IMR-90 (cell line): ENCODE data around the gene OST4. TPM values are rescaled to one million over a fixed set of nuclear protein-coding genes. Genes with fewer than 3 reads are reported as not detected.
A peak's percentile ranks its signal among the peaks of the same experiment; 100 is the strongest.

Source experiments
- ATAC-seq: fragments of 200-7000 bp; cut with Tn5 transposase; 2 replicates; pipeline ENCODE4 v1.9.1; 2020; ENCODE audit warnings: low read depth, mild to moderate bottlenecking, moderate library complexity
- BruUV-seq: library from RNA; stranded (reverse); fragments of 400-500 nt; replicated peaks from 2 replicates; lab custom pipeline; 2021; lab: Mats Ljungman, UMichigan
- CTCF ChIA-PET: fragments of 300-600 bp; formaldehyde crosslinking; extraction: SDS; loops from one replicate; lab custom pipeline; 2021; ENCODE audit warnings: antibody characterized with exemption; lab: Yijun Ruan, JAX
- POLR2A ChIA-PET: fragments of 300-600 bp; sonication (Branson Sonifier 250); formaldehyde crosslinking; loops from one replicate; lab custom pipeline; 2022; ENCODE audit warnings: antibody characterized with exemption; ENCODE audit not compliant: unreplicated experiment; lab: Charles Lee
- DNase-seq: peaks from one replicate; pipeline ENCODE4 v3.0.0; 2013
- H2AFZ ChIP-seq: replicated peaks from 2 replicates; pipeline ENCODE3; 2013; ENCODE audit warnings: low read length, mild to moderate bottlenecking; ENCODE audit not compliant: poor library complexity
- H2AK5ac ChIP-seq: 2 replicates; pipeline ENCODE4 v1.6.1; 2013; ENCODE audit warnings: low read depth, low read length, inconsistent platforms
- H2AK9ac ChIP-seq: replicated peaks from 2 replicates; pipeline ENCODE3; 2013; ENCODE audit warnings: mild to moderate bottlenecking, low read depth, low read length, moderate library complexity; ENCODE audit not compliant: poor library complexity
- H2BK120ac ChIP-seq: 2 replicates; pipeline ENCODE4 v1.6.1; 2013; ENCODE audit warnings: low read depth, low read length, inconsistent platforms
- H2BK15ac ChIP-seq: 3 replicates; pipeline ENCODE4 v1.6.1; 2013; ENCODE audit warnings: low read depth, low read length, inconsistent platforms
- H2BK20ac ChIP-seq: 2 replicates; pipeline ENCODE4 v1.6.1; 2013; ENCODE audit warnings: low read depth, mild to moderate bottlenecking, inconsistent platforms, low read length, moderate library complexity
- H2BK5ac ChIP-seq: 2 replicates; pipeline ENCODE4 v1.6.1; 2013; ENCODE audit warnings: mild to moderate bottlenecking, low read depth, low read length, inconsistent platforms; ENCODE audit not compliant: poor library complexity, severe bottlenecking
- H3K14ac ChIP-seq: replicated peaks from 2 replicates; pipeline ENCODE4 v1.6.1; 2013; ENCODE audit warnings: low read depth, low read length, inconsistent platforms
- H3K18ac ChIP-seq: 2 replicates; pipeline ENCODE4 v1.6.1; 2013; ENCODE audit warnings: low read depth, low read length, control low read depth
- H3K23ac ChIP-seq: 2 replicates; pipeline ENCODE4 v1.6.1; 2013; ENCODE audit warnings: low read depth, low read length, inconsistent platforms
- H3K27ac ChIP-seq: 2 replicates; pipeline ENCODE4 v1.5.1; 2013; ENCODE audit warnings: mild to moderate bottlenecking, control low read depth, low read length; ENCODE audit not compliant: insufficient read depth
- H3K27me3 ChIP-seq: 2 replicates; pipeline ENCODE4 v1.6.1; 2013; ENCODE audit warnings: low read length; ENCODE audit not compliant: control insufficient read depth, insufficient read depth
- H3K36me3 ChIP-seq: 2 replicates; pipeline ENCODE4 v1.6.1; 2013; ENCODE audit warnings: low read length, mixed read lengths; ENCODE audit not compliant: control insufficient read depth, insufficient read depth
- H3K4ac ChIP-seq: 2 replicates; pipeline ENCODE4 v1.6.1; 2013; ENCODE audit warnings: low read depth, low read length, inconsistent platforms
- H3K4me1 ChIP-seq: 2 replicates; pipeline ENCODE4 v1.6.1; 2013; ENCODE audit warnings: low read length, mixed read lengths; ENCODE audit not compliant: control insufficient read depth, insufficient read depth
- H3K4me2 ChIP-seq: 2 replicates; pipeline ENCODE4 v1.6.1; 2013; ENCODE audit warnings: low read depth, mild to moderate bottlenecking, control low read depth, low read length, moderate library complexity
- H3K4me3 ChIP-seq: 2 replicates; pipeline ENCODE4 v1.5.1; 2013; ENCODE audit warnings: low read depth, mild to moderate bottlenecking, control low read depth, low read length, moderate library complexity; ENCODE audit not compliant: insufficient read depth
- H3K56ac ChIP-seq: 2 replicates; pipeline ENCODE4 v1.6.1; 2013; ENCODE audit warnings: low read length, inconsistent platforms; ENCODE audit not compliant: insufficient read depth; ENCODE audit errors: extremely low read depth
- H3K79me1 ChIP-seq, 2 experiments: 2 replicates each; pipeline ENCODE4 v1.6.1; 2013; ENCODE audit warnings: low read length in 2 of 2, inconsistent platforms in 1 of 2, low read depth in 1 of 2
- H3K9ac ChIP-seq: 2 replicates; pipeline ENCODE4 v1.6.1; 2013; ENCODE audit warnings: low read depth, low read length, control low read depth
- H3K9me1 ChIP-seq: 2 replicates; pipeline ENCODE4 v1.6.1; 2013; ENCODE audit warnings: low read length, inconsistent platforms; ENCODE audit not compliant: insufficient read depth
- H3K9me3 ChIP-seq: 2 replicates; pipeline ENCODE4 v1.6.1; 2013; ENCODE audit warnings: low read length; ENCODE audit not compliant: control insufficient read depth, insufficient read depth
- H4K20me1 ChIP-seq: 2 replicates; pipeline ENCODE4 v1.6.1; 2013; ENCODE audit warnings: low read length, inconsistent platforms; ENCODE audit not compliant: insufficient read depth
- H4K5ac ChIP-seq: 2 replicates; pipeline ENCODE4 v1.6.1; 2013; ENCODE audit warnings: mild to moderate bottlenecking, low read depth, low read length, control low read depth
- H4K8ac ChIP-seq, 2 experiments: 2 replicates each; pipeline ENCODE4 v1.6.1; 2013; ENCODE audit warnings: low read depth in 2 of 2, low read length in 2 of 2, control low read depth in 1 of 2, inconsistent platforms in 1 of 2
- H4K91ac ChIP-seq: 2 replicates; pipeline ENCODE4 v1.6.1; 2013; ENCODE audit warnings: low read depth, low read length, inconsistent platforms; ENCODE audit not compliant: insufficient read depth
- CEBPB ChIP-seq: IDR thresholded peaks from 2 replicates; pipeline ENCODE4 v1.6.1; 2012; ENCODE audit warnings: low read depth, low read length, improper control_type of control experiment
- CHD1 ChIP-seq: IDR thresholded peaks from 2 replicates; pipeline ENCODE4 v1.6.1; 2012; ENCODE audit warnings: low read depth, low read length, improper control_type of control experiment
- CTCF ChIP-seq: conservative IDR thresholded peaks from 2 replicates; pipeline ENCODE4 v1.5.1; 2012; ENCODE audit warnings: mild to moderate bottlenecking, low read depth, low read length, improper control_type of control experiment
- RAD21 ChIP-seq: IDR thresholded peaks from 2 replicates; pipeline ENCODE4 v1.6.1; 2012; ENCODE audit warnings: low read length, improper control_type of control experiment
- SMC3 ChIP-seq: fragments of 150-350 bp; IDR thresholded peaks from 2 replicates; pipeline ENCODE4 v1.6.1; 2016; ENCODE audit warnings: low read depth, mild to moderate bottlenecking, antibody characterized with exemption, low read length, moderate library complexity
- WGBS, 2 experiments: methylation state at CpG; one replicate each; pipeline versions ENCODE4 v1.1.5 to v1.1.7; 2013; ENCODE audit warnings: missing lambda C conversion rate in 2 of 2; ENCODE audit not compliant: insufficient read length in 1 of 2; ENCODE audit errors: extremely low coverage in 2 of 2; 5-methylcytosine and 5-hydroxymethylcytosine counted together
- dilution Hi-C: fragments of 300-500 bp; cut with HindIII; formaldehyde crosslinking; loops from one replicate; pipeline ENCODE4 v1.14.3; 2018; ENCODE audit warnings: low sequenced_read_pairs; ENCODE audit not compliant: unreplicated experiment
- in situ Hi-C: fragments of 300-500 bp; cut with MboI; formaldehyde crosslinking; loops from 3 replicates; pipeline ENCODE4 v1.14.3; 2019; ENCODE audit warnings: low sequenced_read_pairs, inconsistent platforms, mixed read lengths
- intact Hi-C: fragments of 100-400 bp; cut with micrococcal nuclease; formaldehyde crosslinking; loops from 2 replicates; pipeline ENCODE4 v1.10.0; 2022
- polyA plus RNA-seq, 3 experiments: library from polyadenylated mRNA; depleted of rRNA; stranded (reverse); fragments of >200 nt; gene quantifications; 2 replicates each; pipeline ENCODE4 v1.2.3, GENCODE V29; 2012; ENCODE audit warnings: low replicate concordance in 1 of 3
- total RNA-seq: library from RNA; depleted of rRNA; stranded (reverse); fragments of >200 nt; gene quantifications from 2 replicates; pipeline ENCODE4 v1.2.3, GENCODE V29; 2012

Gene OST4
- total and polyA plus RNA-seq, 2 of the 4 experiments (the other 2 are of a cell fraction), result 386 to 806 TPM

- Histone ChIP-seq H2BK15ac (no peak overlapping the region), H3K36me3 (peaks cover 23% of the 10 kb centered on the region; the same call in 1 of the 2 replicates), H3K79me1 (peaks cover 0 to 31% of the 10 kb centered on the region in 2 experiments; a peak in 2 of 4 replicates), H3K4me2 (peak overlapping the region; percentile 6; the same call in 1 of the 2 replicates), H3K56ac (no peak overlapping the region), H3K18ac (no peak overlapping the region), H4K20me1 (peaks cover 8% of the 10 kb centered on the region), H3K27me3 (no peaks in the 10 kb centered on the region), H2AK5ac (peak overlapping the region; percentile 51), H2BK5ac (no peak overlapping the region), H3K23ac (no peak overlapping the region), H4K8ac (peak overlapping the region; percentile 45 to 55; a peak in 2 of 4 replicates), H3K27ac (peak overlapping the region; percentile 64), H3K14ac (no peak overlapping the region), H2BK120ac (no peak overlapping the region), H3K9me3 (no peaks in the 10 kb centered on the region), H3K4me3 (no peak overlapping the region), H4K91ac (peak overlapping the region; percentile 58), H3K9me1 (no peaks in the 10 kb centered on the region; the same call in 1 of the 2 replicates), H3K4me1 (peaks cover 11% of the 10 kb centered on the region), H3K4ac (peak overlapping the region; percentile 42), H2AFZ (peak overlapping the region; percentile 86), H3K9ac (no peak overlapping the region), H2AK9ac (peak overlapping the region; percentile 91), H4K5ac (no peak overlapping the region), H2BK20ac (no peak overlapping the region)
- dilution Hi-C loops (no loop called here), intact Hi-C loops (loop anchor here (1.0 to 5.0 kb wide), 2 partner anchors 35 to 238 kb away; partner anchors contain the start of gene DPYSL5), in situ Hi-C loops (no loop called here)
- CTCF ChIA-PET, result interaction anchor here (1.3 kb wide), 1 partner anchor 239 kb away, joined by 3 read pairs; no protein-coding TSS in a partner anchor
- DNase-seq (peak; percentile 45), ATAC-seq (peak; percentile 7)
- TF ChIP-seq SMC3 (peak; percentile 23; the same call in 1 of the 2 replicates), RAD21 (peak; percentile 46; the same call in 1 of the 2 replicates), CHD1 (no peak), CEBPB (no peak), CTCF (peak; percentile 40)
- POLR2A ChIA-PET, result no interaction called here
- WGBS, 2 experiments, result 11% methylated on average over 28 of the region's 38 CpGs; no CpG with 5 or more reads in 1 of the 2 experiments
- TSS peak; percentile 86 for BruUV-seq
Measured at GRCh38 chr2:27085673-27086089, 14.2 kb upstream of the OST4 start.
